Liver (tissue), 3 donors: ENCODE results near the gene PCNX2.

ENCODE experiments used
- RAD21 ChIP-seq, 2 donors: IDR thresholded peaks; 2 replicates each; pipeline ENCODE4 v1.6.1; 2016; ENCODE audit warnings: antibody characterized with exemption in 2 of 2, mild to moderate bottlenecking in 2 of 2
- SP1 ChIP-seq: IDR thresholded peaks from 2 replicates; pipeline ENCODE4 v1.6.1; 2018; ENCODE audit warnings: antibody characterized with exemption, mild to moderate bottlenecking
- TF ChIP-seq, protein P1 (sequence below): fragments of 150-350 bp; IDR thresholded peaks from 2 replicates; pipeline ENCODE4 v1.5.1; 2017; ENCODE audit warnings: improper control_type of control experiment, low read depth, low read length; ENCODE audit not compliant: missing input control
- TF ChIP-seq, protein P2 (sequence below): IDR thresholded peaks from 2 replicates; pipeline ENCODE4 v1.6.1; 2016; ENCODE audit warnings: antibody characterized with exemption
- donor health status: healthy.
- donor health status: healthy.

DNA sequence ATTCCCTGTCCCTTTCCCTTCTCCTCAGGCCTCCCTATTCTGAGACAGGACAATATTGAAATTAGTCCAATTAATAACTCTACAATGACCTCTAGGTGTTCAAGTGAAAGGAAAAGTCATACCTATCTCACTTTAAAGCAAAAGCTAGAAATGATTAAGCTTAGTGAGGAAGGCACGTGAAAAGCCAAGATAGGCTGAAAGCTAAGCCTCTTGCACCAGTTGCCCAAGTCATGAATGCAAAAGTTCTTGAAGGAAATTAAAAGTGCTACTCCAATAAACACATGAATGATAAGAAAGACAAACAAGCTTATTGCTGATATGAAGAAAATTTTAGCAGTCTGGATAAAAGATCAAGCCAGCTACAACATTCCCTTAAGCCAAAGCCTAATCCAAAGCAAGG, 28.2 kb upstream of the PCNX2 start:
- TF ChIP-seq SP1 (no peak), RAD21 (IDR thresholded peaks at IDR 0.05) (no peak)
- TF ChIP-seq, protein P1, sequence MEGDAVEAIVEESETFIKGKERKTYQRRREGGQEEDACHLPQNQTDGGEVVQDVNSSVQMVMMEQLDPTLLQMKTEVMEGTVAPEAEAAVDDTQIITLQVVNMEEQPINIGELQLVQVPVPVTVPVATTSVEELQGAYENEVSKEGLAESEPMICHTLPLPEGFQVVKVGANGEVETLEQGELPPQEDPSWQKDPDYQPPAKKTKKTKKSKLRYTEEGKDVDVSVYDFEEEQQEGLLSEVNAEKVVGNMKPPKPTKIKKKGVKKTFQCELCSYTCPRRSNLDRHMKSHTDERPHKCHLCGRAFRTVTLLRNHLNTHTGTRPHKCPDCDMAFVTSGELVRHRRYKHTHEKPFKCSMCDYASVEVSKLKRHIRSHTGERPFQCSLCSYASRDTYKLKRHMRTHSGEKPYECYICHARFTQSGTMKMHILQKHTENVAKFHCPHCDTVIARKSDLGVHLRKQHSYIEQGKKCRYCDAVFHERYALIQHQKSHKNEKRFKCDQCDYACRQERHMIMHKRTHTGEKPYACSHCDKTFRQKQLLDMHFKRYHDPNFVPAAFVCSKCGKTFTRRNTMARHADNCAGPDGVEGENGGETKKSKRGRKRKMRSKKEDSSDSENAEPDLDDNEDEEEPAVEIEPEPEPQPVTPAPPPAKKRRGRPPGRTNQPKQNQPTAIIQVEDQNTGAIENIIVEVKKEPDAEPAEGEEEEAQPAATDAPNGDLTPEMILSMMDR: no peak
- TF ChIP-seq, protein P2, sequence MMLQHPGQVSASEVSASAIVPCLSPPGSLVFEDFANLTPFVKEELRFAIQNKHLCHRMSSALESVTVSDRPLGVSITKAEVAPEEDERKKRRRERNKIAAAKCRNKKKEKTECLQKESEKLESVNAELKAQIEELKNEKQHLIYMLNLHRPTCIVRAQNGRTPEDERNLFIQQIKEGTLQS: no peak
